GM06990 (cell line): Measurements from ENCODE around the gene TUBG1.

ENCODE experiments used
- DNase-seq: peaks from one replicate; pipeline ENCODE4 v3.0.0-alpha.2; 2011; ENCODE audit not compliant: insufficient read length; ENCODE audit errors: extremely low read depth
- H3K27me3 ChIP-seq: replicated peaks from 2 replicates; pipeline ENCODE4 v1.6.0; 2011; ENCODE audit warnings: low read length; ENCODE audit not compliant: control insufficient read depth, insufficient read depth
- H3K36me3 ChIP-seq: 2 replicates; pipeline ENCODE4 v1.5.1; 2011; ENCODE audit warnings: low read length; ENCODE audit not compliant: control insufficient read depth, insufficient read depth
- H3K4me3 ChIP-seq: replicated peaks from 2 replicates; pipeline ENCODE4 v1.5.1; 2011; ENCODE audit warnings: low read depth, mild to moderate bottlenecking, control low read depth, low read length
- CTCF ChIP-seq: IDR thresholded peaks from 2 replicates; pipeline ENCODE4 v1.5.1; 2011; ENCODE audit warnings: low read length, control low read depth, mild to moderate bottlenecking, inconsistent platforms; ENCODE audit not compliant: insufficient read depth, poor library complexity, severe bottlenecking

TUBG1 gene

GRCh38 chr17:42577140-42577531, 32.3 kb upstream of the TUBG1 start:
- H3K4me3 ChIP-seq = peak overlapping the region; percentile 94
- H3K36me3 ChIP-seq = peaks cover 35% of the 10 kb centered on the region
- TF ChIP-seq CTCF = no peak
- no peak for DNase-seq
- no peaks in the 10 kb centered on the region for H3K27me3 ChIP-seq

GRCh38 chr17:42577532-42578281, 31.8 kb upstream of the TUBG1 start, which contains the start of gene PSMC3IP:
Gene PSMC3IP (minus strand): TSS chr17:42577729. CDS start chr17:42577686, 43 bp downstream.
- Histone ChIP-seq H3K27me3 (no peaks in the 10 kb centered on the region), H3K4me3 (peak within 1 kb of the TSS; percentile 94), H3K36me3 (peaks cover 36% of the 10 kb centered on the region)
- peak; percentile 57 for TF ChIP-seq CTCF
- DNase-seq = peak; percentile 94

DNA sequence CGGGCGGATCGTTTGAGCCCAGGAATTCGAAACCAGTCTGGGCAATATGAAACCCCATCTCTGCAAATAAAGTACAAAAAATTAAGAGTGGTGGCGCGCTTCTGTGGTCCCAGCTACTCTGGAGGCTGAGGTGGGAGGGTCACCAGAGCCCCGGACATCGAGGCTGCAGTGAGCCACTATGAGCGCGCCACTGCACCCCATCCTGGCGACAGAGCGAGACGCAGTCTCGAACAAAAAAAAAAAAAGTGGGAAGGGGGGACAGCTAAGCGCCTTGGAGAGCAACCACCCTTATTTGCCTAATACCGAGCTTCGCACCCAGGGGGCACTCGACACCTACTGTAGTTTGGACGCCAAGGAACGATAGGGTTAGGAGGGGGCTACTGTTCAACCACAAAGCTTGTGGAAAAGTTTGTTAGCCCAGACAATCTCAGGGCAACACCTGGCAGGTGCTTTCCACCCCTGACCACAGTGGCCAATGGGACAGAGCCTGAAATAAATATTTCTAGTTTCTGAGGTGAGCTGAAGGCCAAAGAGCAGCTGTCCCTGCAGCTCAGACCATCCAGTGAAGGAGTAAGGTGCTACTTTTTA, 31.1 kb upstream of the TUBG1 start:
- peaks cover 34% of the 10 kb centered on the region for H3K36me3 ChIP-seq
- DNase-seq = peak; percentile 79
- peak overlapping the region; percentile 94 for H3K4me3 ChIP-seq
- H3K27me3 ChIP-seq = no peaks in the 10 kb centered on the region
- TF ChIP-seq CTCF = peak; percentile 72

DNA sequence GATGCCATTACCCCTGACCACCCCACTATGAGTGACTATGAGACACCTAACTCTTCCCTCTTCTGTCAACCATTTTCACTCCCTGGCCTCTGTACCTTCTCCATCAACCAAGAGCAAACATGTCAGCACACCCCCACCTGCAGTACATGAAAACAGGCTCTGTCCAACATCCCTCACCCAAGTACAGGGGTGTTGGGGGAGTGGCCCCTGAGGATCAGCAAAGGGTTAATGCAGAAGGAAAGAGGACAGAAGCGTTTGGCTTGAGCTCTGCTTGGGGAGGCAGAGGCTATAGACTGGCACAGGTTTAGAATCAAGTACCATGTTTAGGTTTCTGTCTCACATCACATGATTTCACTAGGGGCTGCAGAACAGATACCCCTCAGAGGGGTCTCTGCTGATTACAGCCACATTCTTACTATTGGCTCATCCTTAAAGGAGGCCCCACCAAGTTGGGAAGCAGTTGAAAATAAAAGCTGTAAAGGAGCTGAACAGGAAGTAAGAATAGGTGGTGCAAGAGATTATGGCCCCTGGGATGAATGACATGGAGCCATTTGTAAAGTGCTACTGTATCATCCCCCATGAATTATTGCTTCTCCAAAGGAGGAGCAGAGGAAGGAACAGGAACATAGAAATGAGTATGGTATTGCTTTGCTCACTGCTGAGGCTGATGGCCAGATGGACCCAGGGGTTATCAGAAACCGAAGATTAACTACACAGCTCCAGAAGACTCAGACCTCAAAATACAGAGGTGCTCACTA, 29.5 kb upstream of the TUBG1 start:
- DNase-seq = no peak
- no peak overlapping the region for H3K4me3 ChIP-seq
- H3K27me3 ChIP-seq = no peaks in the 10 kb centered on the region
- peaks cover 34% of the 10 kb centered on the region for H3K36me3 ChIP-seq
- no peak for TF ChIP-seq CTCF

DNA sequence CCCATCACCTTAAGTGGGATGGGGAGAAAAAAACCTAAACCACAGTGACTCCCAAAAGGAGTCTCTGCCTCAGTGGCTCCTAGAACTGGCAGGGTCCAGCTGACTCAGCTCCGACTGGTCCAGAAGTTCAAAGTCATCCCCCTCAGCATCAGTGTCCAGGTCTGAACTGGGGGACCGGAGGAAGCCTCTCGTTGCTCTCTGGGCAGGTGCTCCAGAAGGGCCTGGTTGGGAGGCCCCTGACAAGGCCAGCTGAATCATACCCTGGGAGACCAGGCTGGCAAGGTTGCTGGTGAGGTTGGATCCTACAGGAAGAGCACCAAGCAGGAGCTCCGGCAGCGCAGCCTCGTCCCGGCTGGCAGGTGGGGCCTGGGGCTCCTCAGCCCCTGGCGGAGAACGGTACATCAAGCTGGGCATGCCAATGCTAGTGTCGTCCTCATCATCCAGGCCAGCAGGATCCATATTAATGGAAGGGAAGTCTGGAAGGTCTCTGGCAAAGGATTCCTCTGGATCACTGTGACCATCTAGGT, 27.7 kb upstream of the TUBG1 start:
- no peak for TF ChIP-seq CTCF
- Histone ChIP-seq H3K27me3 (no peaks in the 10 kb centered on the region), H3K36me3 (peaks cover 38% of the 10 kb centered on the region), H3K4me3 (no peak overlapping the region)
- DNase-seq = no peak
